Esophagus squamous epithelium (tissue), 5 donors: ENCODE measurements around the gene FOXO6. TPM values are rescaled to one million over a fixed set of nuclear protein-coding genes. Genes with fewer than 3 reads are reported as not detected.

Source experiments
- DNase-seq: peaks from one replicate; lab custom pipeline; 2025; lab: John Stamatoyannopoulos, UW
- H3K27ac ChIP-seq, 4 donors: fragments of 200-600 bp; sonication (generic); one replicate each; pipeline ENCODE4 v1.5.1; 2016 to 2019; ENCODE audit warnings: mild to moderate bottlenecking in 1 of 4
- H3K27me3 ChIP-seq, 4 donors: fragments of 200-600 bp; sonication (generic); 1 replicate in 3 of 4; 2 replicates in 1 of 4; pipeline versions ENCODE4 v1.5.1 to v1.6.0; 2017 to 2021; ENCODE audit warnings: antibody characterized with exemption in 1 of 4
- H3K36me3 ChIP-seq, 3 donors: fragments of 200-600 bp; sonication (generic); one replicate each; pipeline ENCODE4 v1.5.1; 2016 to 2019
- H3K4me1 ChIP-seq, 3 donors: fragments of 200-600 bp; sonication (generic); one replicate each; pipeline ENCODE4 v1.5.1; 2017 to 2019
- H3K4me3 ChIP-seq, 4 donors: fragments of 200-600 bp; sonication (generic); 1 replicate in 3 of 4; 2 replicates in 1 of 4; pipeline ENCODE4 v1.5.1; 2016 to 2019; ENCODE audit warnings: mild to moderate bottlenecking in 2 of 4, moderate library complexity in 1 of 4
- H3K9me3 ChIP-seq, 3 donors: fragments of 200-600 bp; sonication (generic); one replicate each; pipeline ENCODE4 v1.5.1; 2016 to 2019
- CTCF ChIP-seq, 6 experiments: fragments of 450-650 bp in 4 of 6; fragments of 200-600 bp in 2 of 6; sonication (generic) in 2 of 6; IDR thresholded peaks; one replicate each; pipeline ENCODE4 v1.5.1; 2016 to 2019; ENCODE audit warnings: antibody characterized with exemption in 6 of 6, mild to moderate bottlenecking in 4 of 6, moderate library complexity in 4 of 6
- POLR2A ChIP-seq, 4 donors: fragments of 450-650 bp; IDR thresholded peaks; one replicate each; pipeline ENCODE4 v1.6.1; 2017; ENCODE audit warnings: antibody characterized with exemption in 4 of 4, mild to moderate bottlenecking in 4 of 4, moderate library complexity in 3 of 4
- WGBS, 2 donors: methylation state at CpG; one replicate each; pipeline ENCODE4 v1.1.5; 2018; 5-methylcytosine and 5-hydroxymethylcytosine counted together
- intact Hi-C: fragments of 100-400 bp; cut with DNase I; formaldehyde crosslinking; loops from one replicate; pipeline ENCODE4 v1.15.0; 2022
- total RNA-seq, 4 donors: library from RNA; depleted of rRNA; stranded (reverse); fragments of >200 nt; gene quantifications; one replicate each; pipeline ENCODE4 v1.1.0, GENCODE V29; 2016
- donor health status: DM: yes; HTN: yes; CAD: no.

FOXO6 gene
- total RNA-seq, 4 donors from 2014 or later, result 0.18 to 0.53 (median 0.38) TPM; not detected in 1

- 76 to 94% methylated on average over 2 to 3 of the region's 4 CpGs for WGBS, 2 donors
- intact Hi-C loops, result no loop called here
- H3K36me3 ChIP-seq, result no peaks in the 10 kb centered on the region
- peaks cover 0 to 3% (median 0%) of the 10 kb centered on the region in 4 donors for H3K27me3 ChIP-seq
- no peaks in the 10 kb centered on the region for H3K9me3 ChIP-seq
- no peak overlapping the region for H3K4me3 ChIP-seq
- no peak for DNase-seq
- no peak for TF ChIP-seq POLR2A (IDR thresholded peaks at IDR 0.05)
- no peak for TF ChIP-seq CTCF (IDR thresholded peaks at IDR 0.05)
- peaks cover 8 to 40% (median 14%) of the 10 kb centered on the region in 3 donors for H3K4me1 ChIP-seq
- H3K27ac ChIP-seq, result no peak overlapping the region
Measured at GRCh38 chr1:41356752-41357151, 4.5 kb upstream of the FOXO6 start.

- Histone ChIP-seq H3K27ac (no peak overlapping the region), H3K27me3 (peaks cover 0 to 11% (median 2%) of the 10 kb centered on the region in 4 donors), H3K36me3 (no peaks in the 10 kb centered on the region), H3K9me3 (no peaks in the 10 kb centered on the region), H3K4me1 (peaks cover 13 to 48% (median 21%) of the 10 kb centered on the region in 3 donors), H3K4me3 (no peak overlapping the region)
- no peak for DNase-seq
- intact Hi-C loops, result no loop called here
- no peak for TF ChIP-seq CTCF (IDR thresholded peaks at IDR 0.05)
- no peak for TF ChIP-seq POLR2A (IDR thresholded peaks at IDR 0.05)
- WGBS, 2 donors, result 43 to 50% methylated on average over 4 to 6 of the region's 6 CpGs
Measured at GRCh38 chr1:41357451-41358101, 3.7 kb upstream of the FOXO6 start.

DNA sequence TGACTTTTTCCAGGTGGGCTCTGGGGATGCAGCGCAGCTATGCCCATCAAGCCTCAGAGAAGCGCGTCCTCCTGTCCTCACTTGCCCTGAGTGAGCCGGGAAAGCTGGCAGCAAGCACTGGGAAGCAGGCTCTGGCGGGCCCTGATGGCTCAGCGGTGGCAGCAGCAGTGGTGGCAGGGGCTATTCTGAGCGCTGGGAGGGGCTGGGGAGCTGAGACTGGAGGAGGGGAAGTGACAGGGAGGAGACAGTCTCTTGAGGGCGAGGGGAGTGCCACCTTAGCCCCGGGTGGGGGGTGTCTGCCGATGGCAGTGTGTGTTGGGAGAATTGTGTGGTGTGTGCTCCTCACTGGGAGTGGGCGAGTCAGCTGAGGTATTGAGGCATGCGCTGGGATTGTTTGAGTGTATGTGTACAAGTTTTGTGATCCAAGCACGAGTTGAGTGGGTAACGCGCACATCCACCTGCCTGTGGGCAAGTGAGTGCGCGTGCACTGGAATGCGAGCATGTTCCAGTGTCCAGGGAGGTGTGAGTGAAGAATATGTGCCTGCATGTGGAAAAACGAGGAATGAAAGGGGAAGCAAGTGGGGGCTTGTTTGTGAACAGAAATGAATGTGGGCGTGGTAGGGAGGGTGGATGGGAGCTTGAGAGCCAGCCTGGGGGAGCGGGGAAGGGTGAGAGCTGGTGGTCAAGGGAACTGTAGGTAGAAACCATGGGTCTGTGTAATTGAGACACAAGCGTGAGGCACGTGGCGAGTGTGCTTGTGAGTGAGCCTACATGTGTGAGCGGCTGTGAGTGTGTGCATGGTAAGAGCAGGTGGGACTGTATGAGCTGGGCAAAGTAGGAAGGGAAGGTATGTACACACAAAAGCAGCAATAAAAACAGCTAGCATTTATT, 2.9 kb upstream of the FOXO6 start:
- Histone ChIP-seq H3K27ac (no peak overlapping the region), H3K4me1 (peaks cover 13 to 51% (median 21%) of the 10 kb centered on the region in 3 donors)
- intact Hi-C loops, result no loop called here

DNA sequence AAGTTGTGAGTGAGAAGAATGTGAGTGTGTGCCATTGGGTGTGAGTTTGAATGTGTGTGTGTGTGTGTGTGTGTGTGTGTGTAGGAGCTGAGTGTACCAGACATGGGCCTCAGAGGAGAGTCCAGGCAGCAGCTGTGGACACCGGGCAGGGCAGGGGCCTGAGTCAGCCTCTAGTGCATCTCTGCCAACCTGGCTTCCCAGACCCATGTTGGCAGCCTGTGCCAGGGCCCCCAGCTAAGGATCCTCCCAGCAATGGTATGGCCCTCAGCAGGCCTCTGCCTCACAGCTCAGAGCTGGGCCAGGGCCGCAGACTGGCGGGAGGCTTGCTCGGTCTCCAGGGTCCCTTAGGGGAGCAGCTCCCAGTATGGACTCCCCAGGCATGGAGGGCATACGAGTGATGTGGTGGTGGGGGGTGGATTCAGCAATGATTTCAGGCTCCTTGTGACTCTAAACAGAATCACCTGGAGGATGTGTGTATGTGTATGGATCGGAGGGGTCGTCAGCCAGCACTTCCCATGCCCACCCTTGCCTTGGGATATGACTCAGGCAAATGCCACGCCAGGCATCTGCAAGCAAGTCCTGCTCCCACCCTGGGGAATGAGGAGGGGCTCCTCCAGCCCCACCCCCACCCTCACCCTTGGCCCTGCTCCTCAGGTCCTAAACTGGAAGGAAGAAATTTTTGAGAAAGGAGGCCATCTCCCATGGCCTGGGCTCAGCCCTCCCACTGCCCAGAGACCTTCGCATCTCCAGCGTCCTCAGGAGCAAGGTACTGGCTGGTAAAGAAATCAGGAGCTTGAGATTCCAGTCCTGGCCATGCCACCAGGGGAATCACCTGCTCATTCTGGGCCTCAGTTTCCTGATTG, 1.8 kb upstream of the FOXO6 start:
- H3K9me3 ChIP-seq, result no peaks in the 10 kb centered on the region
- no peak overlapping the region for H3K27ac ChIP-seq
- intact Hi-C loops, result no loop called here
- no peaks in the 10 kb centered on the region for H3K36me3 ChIP-seq
- WGBS, 2 donors, result 43 to 70% methylated on average over 1 to 2 of the region's 10 CpGs
- peaks cover 13 to 51% (median 21%) of the 10 kb centered on the region in 3 donors for H3K4me1 ChIP-seq
- H3K4me3 ChIP-seq, result no peak overlapping the region
- H3K27me3 ChIP-seq, result peaks cover 0 to 22% (median 3%) of the 10 kb centered on the region in 4 donors
- TF ChIP-seq POLR2A (IDR thresholded peaks at IDR 0.05), result no peak
- no peak for TF ChIP-seq CTCF (IDR thresholded peaks at IDR 0.05)
- no peak for DNase-seq

More for the DNA sequence above, 2.9 kb upstream of the FOXO6 start:
- WGBS, 2 donors, result 44 to 50% methylated on average over 17 to 19 of the region's 25 CpGs
- no peak for TF ChIP-seq POLR2A (IDR thresholded peaks at IDR 0.05)
- H3K27me3 ChIP-seq, result peaks cover 0 to 19% (median 3%) of the 10 kb centered on the region in 4 donors
- no peak for DNase-seq
- H3K36me3 ChIP-seq, result no peaks in the 10 kb centered on the region
- H3K4me3 ChIP-seq, result no peak overlapping the region
- H3K9me3 ChIP-seq, result no peaks in the 10 kb centered on the region
